Esophagus muscularis mucosa (tissue), 3 donors: Measurements from ENCODE around the gene PTGFRN.

Experiments
- CTCF ChIP-seq, 3 experiments: fragments of 200-600 bp in 2 of 3; fragments of 450-650 bp in 1 of 3; sonication (generic) in 2 of 3; IDR thresholded peaks; one replicate each; pipeline ENCODE4 v1.5.1; 2017 to 2019; ENCODE audit warnings: antibody characterized with exemption in 3 of 3, mild to moderate bottlenecking in 2 of 3, moderate library complexity in 1 of 3
- POLR2A ChIP-seq: fragments of 450-650 bp; IDR thresholded peaks from one replicate; pipeline ENCODE4 v1.6.1; 2017; ENCODE audit warnings: antibody characterized with exemption, moderate library complexity, mild to moderate bottlenecking, low read depth

- no peak for TF ChIP-seq CTCF (IDR thresholded peaks at IDR 0.05)
- no peak for TF ChIP-seq POLR2A
These were observed 91.7 kb downstream of the PTGFRN start, which contains the start of gene CD101 for GRCh38 chr1:117001254-117001927.
